ENCODE data around the gene KCNH6.

Gene KCNH6, protein sequence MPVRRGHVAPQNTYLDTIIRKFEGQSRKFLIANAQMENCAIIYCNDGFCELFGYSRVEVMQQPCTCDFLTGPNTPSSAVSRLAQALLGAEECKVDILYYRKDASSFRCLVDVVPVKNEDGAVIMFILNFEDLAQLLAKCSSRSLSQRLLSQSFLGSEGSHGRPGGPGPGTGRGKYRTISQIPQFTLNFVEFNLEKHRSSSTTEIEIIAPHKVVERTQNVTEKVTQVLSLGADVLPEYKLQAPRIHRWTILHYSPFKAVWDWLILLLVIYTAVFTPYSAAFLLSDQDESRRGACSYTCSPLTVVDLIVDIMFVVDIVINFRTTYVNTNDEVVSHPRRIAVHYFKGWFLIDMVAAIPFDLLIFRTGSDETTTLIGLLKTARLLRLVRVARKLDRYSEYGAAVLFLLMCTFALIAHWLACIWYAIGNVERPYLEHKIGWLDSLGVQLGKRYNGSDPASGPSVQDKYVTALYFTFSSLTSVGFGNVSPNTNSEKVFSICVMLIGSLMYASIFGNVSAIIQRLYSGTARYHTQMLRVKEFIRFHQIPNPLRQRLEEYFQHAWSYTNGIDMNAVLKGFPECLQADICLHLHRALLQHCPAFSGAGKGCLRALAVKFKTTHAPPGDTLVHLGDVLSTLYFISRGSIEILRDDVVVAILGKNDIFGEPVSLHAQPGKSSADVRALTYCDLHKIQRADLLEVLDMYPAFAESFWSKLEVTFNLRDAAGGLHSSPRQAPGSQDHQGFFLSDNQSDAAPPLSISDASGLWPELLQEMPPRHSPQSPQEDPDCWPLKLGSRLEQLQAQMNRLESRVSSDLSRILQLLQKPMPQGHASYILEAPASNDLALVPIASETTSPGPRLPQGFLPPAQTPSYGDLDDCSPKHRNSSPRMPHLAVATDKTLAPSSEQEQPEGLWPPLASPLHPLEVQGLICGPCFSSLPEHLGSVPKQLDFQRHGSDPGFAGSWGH

DNA sequence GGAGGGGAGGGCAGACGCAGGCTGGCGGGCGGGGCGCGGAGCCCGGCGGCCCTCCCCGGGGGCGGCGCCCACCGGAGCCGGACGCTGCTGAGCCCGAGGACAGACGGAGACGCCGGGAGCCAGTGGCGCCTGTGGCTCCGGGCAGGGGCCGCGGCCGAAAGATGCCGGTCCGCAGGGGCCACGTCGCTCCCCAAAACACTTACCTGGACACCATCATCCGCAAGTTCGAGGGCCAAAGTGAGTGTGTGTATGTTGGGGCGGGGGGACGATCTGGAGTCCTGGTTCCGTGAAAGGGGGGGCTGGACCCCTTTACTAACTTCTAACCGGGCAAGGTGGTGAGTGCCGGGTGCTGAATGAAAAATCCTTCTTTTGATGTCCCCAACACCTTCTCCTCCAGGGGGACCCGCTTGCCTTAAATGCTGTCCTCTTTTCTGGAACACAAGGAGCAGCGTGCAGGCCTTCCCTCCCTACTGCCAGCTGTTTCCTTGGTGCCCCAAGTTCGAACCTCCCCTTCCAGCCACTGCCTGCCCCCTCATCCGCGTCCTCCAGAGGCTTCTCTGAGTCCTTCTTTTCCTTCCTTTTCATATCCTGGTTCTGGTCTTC is at the start of gene KCNH6:
Gene KCNH6 (plus strand): TSS at position 106 of the 603 bp plus-strand sequence. CDS start 56 bp downstream, at position 162.
- DNase-seq (ENCODE audit: low read depth in 2 of 2) = no peak

DNA sequence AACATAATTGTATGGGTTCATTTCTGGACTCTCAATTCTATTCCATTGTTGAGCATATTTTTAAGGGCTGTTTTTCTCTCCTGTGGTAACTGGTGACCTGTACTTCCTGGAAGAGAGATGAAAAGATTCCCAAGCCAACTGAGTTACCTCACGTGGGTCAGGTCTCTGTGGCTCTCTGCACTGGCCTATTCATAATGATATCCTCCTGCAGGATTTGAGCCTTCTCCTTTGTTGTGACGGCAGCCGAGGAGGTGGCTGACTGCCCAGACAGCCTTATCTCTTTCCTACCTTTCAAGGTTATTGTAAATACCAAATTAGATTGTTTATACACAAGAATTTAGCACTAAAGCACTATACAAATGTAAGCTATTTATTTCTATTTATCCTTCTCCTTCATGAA is 49.0 kb upstream of the KCNH6 start:
- DNase-seq (ENCODE audit: low read depth in 2 of 2) = no peak

DNA sequence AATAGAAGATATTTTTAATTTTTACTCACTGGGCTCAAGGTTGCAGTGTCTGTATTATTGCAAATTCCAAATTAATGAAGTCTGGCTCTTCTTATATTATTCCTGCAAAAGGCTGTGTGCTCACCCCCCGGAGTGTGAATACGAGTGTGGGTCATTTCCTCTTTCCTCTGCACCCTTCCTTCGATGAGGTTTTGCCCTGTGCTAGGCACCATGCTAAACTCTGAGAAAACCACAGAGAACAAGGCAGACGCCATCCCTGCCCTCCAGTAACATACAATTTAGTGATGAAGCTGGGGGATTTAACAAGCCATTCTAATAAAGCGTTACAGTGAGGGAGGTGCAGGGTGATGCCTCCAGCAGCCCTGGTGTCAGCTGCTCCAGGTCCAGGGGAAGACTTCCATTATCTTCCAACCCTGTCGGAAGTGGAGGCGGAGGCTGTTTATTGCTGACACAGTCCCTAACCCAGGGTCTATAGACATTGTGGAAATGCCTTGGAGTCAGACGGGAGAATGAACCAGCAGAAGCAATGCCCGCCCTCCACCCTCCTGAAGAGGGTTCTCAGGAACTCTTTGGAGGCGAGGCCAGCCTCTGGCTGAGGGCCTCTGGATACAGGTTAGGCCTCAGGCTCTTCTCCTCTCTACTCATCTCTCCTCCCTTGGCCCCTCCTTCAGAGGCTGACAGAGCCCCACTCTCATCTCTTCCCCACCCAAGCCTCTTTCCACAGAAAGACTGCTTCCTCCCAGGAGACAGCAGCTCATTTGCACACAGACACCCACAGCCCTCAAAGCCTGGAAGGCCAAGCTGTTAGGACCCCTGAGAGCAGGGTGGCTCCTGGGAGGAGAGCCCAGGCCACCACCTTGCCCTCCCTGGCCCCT is 48.3 kb upstream of the KCNH6 start:
- DNase-seq (ENCODE audit: low read depth in 2 of 2) = no peak

DNA sequence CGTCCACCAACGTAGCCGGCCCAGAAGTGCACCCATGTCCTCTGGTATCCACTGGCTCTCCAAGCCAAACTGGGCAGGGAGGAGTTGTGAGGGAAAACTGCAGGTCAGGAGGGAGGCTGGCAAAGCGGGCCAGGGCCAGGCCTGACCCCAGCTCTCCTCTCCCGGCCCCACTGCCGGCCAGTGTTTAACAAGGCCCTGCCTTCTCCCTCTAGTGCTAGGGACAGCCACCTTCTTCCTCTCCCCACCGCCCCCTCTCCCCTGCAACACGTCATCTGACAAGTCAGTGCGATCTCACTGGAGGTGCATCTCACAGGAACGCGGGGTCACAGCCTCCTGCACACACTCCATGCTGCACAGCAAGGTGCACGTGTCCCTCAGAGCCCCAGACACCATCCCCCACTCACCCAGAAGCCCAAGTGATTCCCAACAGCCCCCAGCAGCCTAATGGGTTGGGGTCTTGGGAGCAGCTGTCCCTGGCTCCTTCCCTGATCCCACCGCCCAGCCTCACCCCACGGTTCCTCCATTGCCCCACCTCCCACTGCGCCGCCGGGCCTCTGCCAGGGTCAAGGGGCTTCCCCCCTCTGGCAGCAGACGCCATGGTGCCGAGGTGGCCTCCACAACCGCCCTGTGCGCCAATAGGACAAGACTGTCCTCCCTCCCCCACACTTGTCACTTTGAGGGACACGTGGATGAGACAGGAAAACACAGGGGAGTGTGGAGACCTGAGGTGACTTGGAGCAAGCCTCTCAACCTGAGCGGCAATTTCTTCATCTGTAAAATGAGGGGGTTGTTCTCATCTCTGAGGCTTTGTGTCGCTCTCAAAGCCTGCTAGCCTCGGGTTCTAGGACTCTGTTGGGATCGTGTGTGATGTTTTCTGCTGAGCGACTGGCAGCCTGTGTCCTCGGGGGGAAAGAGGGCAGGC is 47.4 kb upstream of the KCNH6 start:
- no peak for DNase-seq (ENCODE audit: low read depth in 2 of 2)

DNA sequence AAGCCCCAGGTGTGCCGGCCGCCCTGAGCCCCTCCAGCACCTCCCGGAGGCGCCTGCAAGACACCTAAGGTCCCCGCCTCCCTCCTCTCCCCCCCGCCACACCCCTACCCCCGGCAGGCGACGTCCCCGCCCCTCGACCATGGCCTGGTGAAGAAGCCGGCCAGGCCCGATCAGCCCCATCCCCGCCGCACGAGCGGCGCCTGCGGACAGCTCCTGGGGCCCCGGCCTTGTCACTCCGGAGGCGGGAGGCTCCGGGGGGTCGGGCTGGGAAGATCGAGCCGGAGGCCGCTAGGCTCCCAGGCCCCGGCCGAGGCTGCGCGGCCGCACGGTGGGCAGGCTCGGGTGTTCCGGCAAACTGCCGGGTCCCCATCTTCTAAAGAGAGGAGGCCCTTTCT is 46.7 kb upstream of the KCNH6 start:
- no peak for DNase-seq (ENCODE audit: low read depth in 2 of 2)

DNA sequence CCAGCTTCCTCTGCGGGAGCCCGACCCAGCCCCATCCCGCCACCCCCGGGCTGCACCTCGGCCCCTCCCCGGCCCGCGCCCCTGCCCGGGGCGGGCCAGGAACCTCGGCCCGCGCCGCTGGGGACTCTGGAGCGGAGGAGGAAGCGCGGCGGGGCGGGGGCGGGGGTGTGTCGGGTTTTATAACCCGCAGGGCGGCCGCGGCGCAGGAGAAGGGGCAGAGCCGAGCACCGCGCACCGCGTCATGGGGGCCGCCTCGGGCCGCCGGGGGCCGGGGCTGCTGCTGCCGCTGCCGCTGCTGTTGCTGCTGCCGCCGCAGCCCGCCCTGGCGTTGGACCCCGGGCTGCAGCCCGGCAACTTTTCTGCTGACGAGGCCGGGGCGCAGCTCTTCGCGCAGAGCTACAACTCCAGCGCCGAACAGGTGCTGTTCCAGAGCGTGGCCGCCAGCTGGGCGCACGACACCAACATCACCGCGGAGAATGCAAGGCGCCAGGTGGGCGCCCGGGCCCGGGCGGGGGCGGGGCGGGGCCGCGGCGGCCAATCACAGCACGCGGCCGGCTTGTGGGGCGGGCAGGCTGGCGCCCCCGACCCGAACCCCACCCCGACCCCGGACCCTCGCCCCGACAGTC is 46.2 kb upstream of the KCNH6 start, which contains the start of gene ACE:
Gene ACE (plus strand): TSS at position 208 of the 626 bp plus-strand sequence. CDS start 34 bp downstream, at position 242.
- DNase-seq (ENCODE audit: low read depth in 2 of 2) = peak; percentile 9 to 26

DNA sequence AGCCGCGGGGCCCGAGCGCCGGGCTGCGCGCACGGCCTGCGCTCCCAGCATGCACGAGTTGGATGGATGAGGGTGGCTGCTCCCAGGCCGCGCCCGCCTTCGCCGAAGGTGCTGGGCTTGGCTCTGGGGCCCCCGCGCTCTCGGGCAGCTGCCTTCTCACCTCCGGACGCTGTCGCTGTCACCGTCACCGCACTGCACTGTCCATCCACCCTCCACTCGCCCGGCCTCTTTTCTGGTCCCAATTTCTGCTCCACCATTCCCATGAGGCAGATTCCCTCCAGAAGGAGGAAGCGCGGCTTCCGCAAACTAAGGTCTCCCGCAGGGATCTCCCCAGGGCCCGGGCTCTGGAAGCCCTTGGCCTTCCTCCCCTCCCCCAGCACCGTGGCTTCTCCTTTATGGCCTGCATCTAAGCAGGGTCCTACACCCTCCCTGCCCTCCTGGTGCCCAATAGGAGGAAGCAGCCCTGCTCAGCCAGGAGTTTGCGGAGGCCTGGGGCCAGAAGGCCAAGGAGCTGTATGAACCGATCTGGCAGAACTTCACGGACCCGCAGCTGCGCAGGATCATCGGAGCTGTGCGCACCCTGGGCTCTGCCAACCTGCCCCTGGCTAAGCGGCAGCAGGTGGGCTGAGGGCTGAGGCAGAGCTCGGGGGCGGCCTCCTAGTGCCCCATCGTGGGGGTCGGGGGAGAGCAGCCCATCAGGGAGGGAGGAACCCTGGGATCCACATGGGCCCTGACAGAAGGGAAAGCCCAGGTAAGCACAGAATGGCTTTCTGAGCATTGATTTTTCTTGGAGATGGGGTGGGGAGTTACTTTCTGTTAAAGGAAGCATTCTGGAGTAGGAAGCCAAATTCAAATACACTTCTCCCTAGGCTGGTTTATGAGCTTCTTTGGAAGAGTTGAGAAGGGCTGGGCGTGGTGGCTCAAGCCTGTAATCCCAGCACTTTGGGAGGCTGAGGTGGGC is 45.4 kb upstream of the KCNH6 start:
- DNase-seq (ENCODE audit: low read depth in 2 of 2) = no peak

DNA sequence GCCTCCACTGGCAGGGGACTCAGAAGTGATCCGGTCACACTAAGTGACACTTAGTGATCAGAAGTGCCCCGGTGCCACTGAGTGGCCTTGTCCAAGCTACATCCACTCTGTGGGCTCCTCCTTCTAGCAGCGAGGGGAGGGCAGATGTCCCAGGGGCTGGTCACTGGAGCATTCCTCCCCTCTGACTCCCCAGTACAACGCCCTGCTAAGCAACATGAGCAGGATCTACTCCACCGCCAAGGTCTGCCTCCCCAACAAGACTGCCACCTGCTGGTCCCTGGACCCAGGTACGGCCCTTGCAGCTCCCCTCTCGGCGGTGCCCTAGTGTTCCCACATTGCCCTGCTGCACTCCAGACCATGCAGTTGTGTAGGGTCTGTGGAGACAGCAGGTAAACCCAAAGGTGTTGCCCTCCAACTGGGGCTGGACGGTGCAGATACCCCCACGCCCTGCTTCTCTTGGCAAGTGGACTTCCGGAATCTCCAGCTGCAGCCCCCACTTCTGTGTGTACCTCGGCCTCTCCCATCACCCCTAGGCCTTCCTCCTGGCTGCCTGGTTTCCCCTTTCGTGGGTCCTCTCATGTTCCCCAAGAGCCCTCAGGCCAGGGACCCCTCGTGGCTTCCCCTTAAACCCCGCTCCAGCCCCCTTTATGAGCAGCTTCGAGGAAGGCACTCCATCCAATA is 44.2 kb upstream of the KCNH6 start:
- DNase-seq (ENCODE audit: low read depth in 2 of 2) = peak; percentile 56 to 67

DNA sequence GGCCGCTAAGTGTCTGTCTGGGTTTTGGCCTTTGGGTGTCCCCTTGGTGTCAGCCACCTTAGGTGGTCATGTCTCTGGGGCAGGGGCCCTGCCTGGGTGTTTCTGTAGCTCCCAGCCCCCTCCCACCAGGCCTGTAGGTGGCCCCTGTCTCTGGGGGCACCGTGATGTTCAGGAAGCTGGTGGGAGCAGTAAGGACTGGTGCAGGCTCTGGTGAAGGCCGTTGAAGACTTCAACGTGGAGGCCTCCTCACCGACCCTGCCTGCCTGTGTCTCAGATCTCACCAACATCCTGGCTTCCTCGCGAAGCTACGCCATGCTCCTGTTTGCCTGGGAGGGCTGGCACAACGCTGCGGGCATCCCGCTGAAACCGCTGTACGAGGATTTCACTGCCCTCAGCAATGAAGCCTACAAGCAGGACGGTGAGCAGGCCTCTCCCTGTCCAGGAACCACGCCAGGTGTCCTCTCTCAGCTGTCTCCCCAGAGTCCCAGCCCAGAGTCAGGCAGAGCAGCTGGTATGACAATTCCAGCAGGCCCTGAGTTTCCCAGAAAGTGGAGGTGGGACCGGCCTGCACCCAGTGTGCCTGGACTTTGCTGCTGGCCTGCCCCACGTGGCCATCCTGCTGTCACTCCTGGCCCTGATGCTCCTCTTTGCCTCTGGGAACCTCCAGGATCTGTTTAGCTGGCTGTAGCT is 43.5 kb upstream of the KCNH6 start:
- no peak for DNase-seq (ENCODE audit: low read depth in 2 of 2)

DNA sequence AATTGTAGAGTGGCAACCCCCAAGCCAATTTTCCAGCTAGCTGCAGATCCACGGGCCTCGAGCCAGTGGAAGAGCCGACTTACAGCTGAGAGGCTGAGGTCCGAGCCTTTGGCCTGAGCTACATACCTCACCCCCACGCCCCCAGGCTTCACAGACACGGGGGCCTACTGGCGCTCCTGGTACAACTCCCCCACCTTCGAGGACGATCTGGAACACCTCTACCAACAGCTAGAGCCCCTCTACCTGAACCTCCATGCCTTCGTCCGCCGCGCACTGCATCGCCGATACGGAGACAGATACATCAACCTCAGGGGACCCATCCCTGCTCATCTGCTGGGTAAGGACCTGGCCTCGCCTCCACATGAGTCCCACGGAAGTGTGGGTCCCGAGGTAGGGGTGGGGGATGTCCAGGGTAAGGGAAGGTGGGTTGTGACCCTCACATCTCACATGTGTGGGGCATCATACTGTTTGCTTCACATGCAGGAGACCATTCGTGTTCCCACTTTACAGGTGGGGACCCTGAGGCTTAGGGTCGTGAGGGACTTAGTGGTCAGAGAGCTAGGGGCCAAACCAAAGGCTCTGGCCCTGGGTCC is 42.9 kb upstream of the KCNH6 start:
- DNase-seq (ENCODE audit: low read depth in 2 of 2) = no peak

DNA sequence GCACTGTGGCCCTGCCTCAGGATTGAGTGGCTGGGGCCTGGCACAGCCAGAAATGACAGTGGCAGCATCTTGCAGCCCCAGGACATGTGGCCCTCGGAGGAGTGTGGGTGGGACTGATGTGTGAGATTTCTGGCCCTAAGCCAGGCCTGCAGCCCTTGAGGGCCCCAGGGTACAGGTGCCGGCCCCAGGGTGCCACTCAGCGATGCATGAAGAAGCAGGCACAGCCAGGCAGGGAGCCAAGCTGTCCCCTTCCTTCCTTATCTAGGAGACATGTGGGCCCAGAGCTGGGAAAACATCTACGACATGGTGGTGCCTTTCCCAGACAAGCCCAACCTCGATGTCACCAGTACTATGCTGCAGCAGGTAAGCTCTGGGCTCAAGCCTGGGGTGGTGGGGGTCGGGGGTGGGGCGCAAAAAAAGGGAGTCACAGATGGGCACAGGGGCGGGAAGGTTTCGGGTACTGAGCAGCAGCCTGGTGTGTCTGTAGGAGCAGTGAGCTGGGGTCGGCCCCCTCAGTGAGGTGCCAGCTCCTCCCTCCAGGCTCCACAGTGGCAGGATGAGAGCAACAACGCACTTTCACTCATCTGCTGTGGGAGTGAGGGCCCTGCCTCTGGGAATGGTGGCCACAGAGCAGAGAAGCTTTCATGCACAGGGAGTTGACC is 42.2 kb upstream of the KCNH6 start:
- DNase-seq (ENCODE audit: low read depth in 2 of 2) = no peak

DNA sequence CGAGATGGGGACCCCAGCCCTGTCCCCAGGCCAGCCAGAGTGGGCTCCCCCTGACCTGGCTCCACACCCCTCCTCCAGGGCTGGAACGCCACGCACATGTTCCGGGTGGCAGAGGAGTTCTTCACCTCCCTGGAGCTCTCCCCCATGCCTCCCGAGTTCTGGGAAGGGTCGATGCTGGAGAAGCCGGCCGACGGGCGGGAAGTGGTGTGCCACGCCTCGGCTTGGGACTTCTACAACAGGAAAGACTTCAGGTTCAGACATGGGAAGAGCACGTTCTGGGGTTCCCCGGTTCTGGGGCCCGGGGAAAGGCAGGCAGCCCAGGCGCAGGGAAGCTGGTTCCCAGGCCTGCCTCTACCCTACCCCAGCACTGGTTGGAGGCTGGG is 41.7 kb upstream of the KCNH6 start:
- DNase-seq (ENCODE audit: low read depth in 2 of 2) = no peak

DNA sequence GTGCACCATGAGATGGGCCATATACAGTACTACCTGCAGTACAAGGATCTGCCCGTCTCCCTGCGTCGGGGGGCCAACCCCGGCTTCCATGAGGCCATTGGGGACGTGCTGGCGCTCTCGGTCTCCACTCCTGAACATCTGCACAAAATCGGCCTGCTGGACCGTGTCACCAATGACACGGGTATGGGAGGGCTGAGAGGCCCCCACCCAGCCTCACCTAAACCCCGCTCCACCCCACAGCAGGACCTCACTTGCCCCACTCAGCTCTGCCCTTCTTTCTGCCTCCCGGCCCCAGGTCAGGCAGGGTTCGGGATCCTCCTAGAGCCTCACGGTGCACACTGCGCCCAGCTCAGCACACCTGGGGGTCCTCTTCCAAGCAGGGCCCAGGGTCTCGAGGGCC is 40.6 kb upstream of the KCNH6 start:
- no peak for DNase-seq (ENCODE audit: low read depth in 2 of 2)

DNA sequence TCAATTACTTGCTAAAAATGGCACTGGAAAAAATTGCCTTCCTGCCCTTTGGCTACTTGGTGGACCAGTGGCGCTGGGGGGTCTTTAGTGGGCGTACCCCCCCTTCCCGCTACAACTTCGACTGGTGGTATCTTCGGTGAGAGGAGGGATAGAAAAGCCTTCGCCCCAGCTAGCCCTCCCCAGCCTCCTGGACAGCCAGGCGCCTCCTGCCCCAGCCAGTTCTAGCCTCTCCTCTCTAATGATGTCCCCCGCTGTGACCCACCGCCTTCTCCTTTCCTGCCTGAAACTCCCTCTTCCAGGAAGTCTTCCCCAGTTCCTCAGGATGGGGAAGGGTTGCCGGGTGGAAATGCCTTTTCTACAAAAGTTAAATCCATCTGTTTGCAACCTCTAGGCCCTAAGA is 40.1 kb upstream of the KCNH6 start:
- no peak for DNase-seq (ENCODE audit: low read depth in 2 of 2)

DNA sequence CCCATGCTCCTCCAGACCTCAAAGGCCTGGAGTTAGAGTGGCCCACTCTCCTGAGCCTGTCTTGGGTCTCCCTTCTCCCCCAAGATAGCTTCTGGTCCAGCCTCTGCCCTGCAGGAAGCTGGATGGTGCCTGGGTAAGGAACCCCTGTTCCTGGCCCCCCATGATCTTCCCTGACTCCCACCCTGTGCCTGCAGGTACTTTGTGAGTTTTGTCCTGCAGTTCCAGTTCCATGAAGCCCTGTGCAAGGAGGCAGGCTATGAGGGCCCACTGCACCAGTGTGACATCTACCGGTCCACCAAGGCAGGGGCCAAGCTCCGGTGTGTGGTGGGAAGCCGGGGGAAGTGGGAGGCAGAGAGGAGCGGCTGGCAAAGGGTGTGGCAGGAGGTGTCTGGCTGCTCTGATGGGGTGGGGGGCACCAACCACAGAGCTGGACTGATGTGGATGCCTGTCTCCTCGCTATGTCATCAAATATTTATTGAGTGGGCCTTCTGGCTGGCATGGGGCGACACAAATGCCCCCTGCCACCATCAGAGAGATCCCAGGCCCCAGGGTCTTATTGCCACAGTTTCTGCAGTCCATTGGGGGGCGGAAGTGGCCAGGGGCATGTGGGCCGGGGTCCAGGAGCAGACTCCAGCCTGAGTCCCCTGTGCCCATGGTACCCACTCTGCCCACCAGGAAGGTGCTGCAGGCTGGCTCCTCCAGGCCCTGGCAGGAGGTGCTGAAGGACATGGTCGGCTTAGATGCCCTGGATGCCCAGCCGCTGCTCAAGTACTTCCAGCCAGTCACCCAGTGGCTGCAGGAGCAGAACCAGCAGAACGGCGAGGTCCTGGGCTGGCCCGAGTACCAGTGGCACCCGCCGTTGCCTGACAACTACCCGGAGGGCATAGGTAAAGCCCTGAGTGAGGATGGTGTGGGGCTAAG is 39.2 kb upstream of the KCNH6 start:
- no peak for DNase-seq (ENCODE audit: low read depth in 2 of 2)
